GM18951 (cell line): ENCODE data around the gene FRMD3.

ENCODE experiments used
- POLR2A ChIP-seq: IDR thresholded peaks from 4 replicates; pipeline ENCODE4 v1.6.1; 2011; ENCODE audit warnings: mild to moderate bottlenecking; ENCODE audit not compliant: insufficient read length, insufficient read depth; ENCODE audit errors: extremely low read depth
- in situ Hi-C: fragments of 300-500 bp; cut with MboI; formaldehyde crosslinking; loops from one replicate; pipeline ENCODE4 v1.12.0; 2022; ENCODE audit warnings: low sequenced_read_pairs, mixed read lengths, inconsistent platforms; ENCODE audit not compliant: unreplicated experiment

The FRMD3 gene

GRCh38 chr9:83477120-83477519, 61.1 kb downstream of the FRMD3 start:
- in situ Hi-C loops: no loop called here
- no peak for TF ChIP-seq POLR2A

GRCh38 chr9:83476513-83476912, 61.7 kb downstream of the FRMD3 start:
- in situ Hi-C loops: no loop called here
- no peak for TF ChIP-seq POLR2A

GRCh38 chr9:83475741-83476140, 62.5 kb downstream of the FRMD3 start:
- TF ChIP-seq POLR2A: no peak
- in situ Hi-C loops: no loop called here

- no peak for TF ChIP-seq POLR2A
- in situ Hi-C loops: no loop called here
Measured at GRCh38 chr9:83474631-83475030, 63.6 kb downstream of the FRMD3 start.

GRCh38 chr9:83473488-83473971, 64.7 kb downstream of the FRMD3 start:
- TF ChIP-seq POLR2A: no peak
- in situ Hi-C loops: no loop called here

GRCh38 chr9:83472764-83473163, 65.4 kb downstream of the FRMD3 start:
- in situ Hi-C loops: no loop called here
- TF ChIP-seq POLR2A: no peak

GRCh38 chr9:83472221-83472665, 66.0 kb downstream of the FRMD3 start:
- TF ChIP-seq POLR2A: no peak
- in situ Hi-C loops: no loop called here

- in situ Hi-C loops: no loop called here
- no peak for TF ChIP-seq POLR2A
Measured at GRCh38 chr9:83471241-83471640, 67.0 kb downstream of the FRMD3 start.

GRCh38 chr9:83469722-83470121, 68.5 kb downstream of the FRMD3 start:
- in situ Hi-C loops: no loop called here
- TF ChIP-seq POLR2A: no peak

GRCh38 chr9:83468821-83469220, 69.4 kb downstream of the FRMD3 start:
- in situ Hi-C loops: no loop called here
- TF ChIP-seq POLR2A: no peak

GRCh38 chr9:83466877-83467276, 71.3 kb downstream of the FRMD3 start:
- no peak for TF ChIP-seq POLR2A
- in situ Hi-C loops: no loop called here

- in situ Hi-C loops: no loop called here
- TF ChIP-seq POLR2A: no peak
Measured at GRCh38 chr9:83466351-83466750, 71.8 kb downstream of the FRMD3 start.

- in situ Hi-C loops: no loop called here
- TF ChIP-seq POLR2A: no peak
Measured at GRCh38 chr9:83459830-83460229, 78.4 kb downstream of the FRMD3 start.

- in situ Hi-C loops: no loop called here
- TF ChIP-seq POLR2A: no peak
Measured at GRCh38 chr9:83458530-83458929, 79.7 kb downstream of the FRMD3 start.

- no peak for TF ChIP-seq POLR2A
- in situ Hi-C loops: no loop called here
Measured at GRCh38 chr9:83457005-83457404, 81.2 kb downstream of the FRMD3 start.

- in situ Hi-C loops: no loop called here
- TF ChIP-seq POLR2A: no peak
Measured at GRCh38 chr9:83456226-83456625, 82.0 kb downstream of the FRMD3 start.

- in situ Hi-C loops: no loop called here
- TF ChIP-seq POLR2A: no peak
Measured at GRCh38 chr9:83454076-83454475, 84.1 kb downstream of the FRMD3 start.
